HS-27A (cell line): ENCODE data around the gene TMEM220.

Experiments
- DNase-seq: peaks from one replicate; pipeline ENCODE4 v3.0.0-alpha.2; 2012; ENCODE audit warnings: low read depth, missing footprints

Gene TMEM220

GRCh38 chr17:10664571-10664970, 65.3 kb downstream of the TMEM220 start:
- no peak for DNase-seq
